PFSK-1 (cell line): ENCODE data around the gene TNKS2.

ENCODE experiments used
- FOXP2 ChIP-seq: optimal IDR thresholded peaks from 2 replicates; pipeline ENCODE3; 2011; ENCODE audit warnings: borderline replicate concordance, control low read depth, inconsistent platforms; ENCODE audit not compliant: insufficient read depth; ENCODE audit errors: extremely low read length, extremely low read depth
- POLR2AphosphoS5 ChIP-seq: IDR thresholded peaks from 2 replicates; pipeline ENCODE4 v1.6.1; 2012; ENCODE audit warnings: low read depth, mild to moderate bottlenecking, control low read depth, low read length, moderate library complexity
- SIN3A ChIP-seq: IDR thresholded peaks from 2 replicates; pipeline ENCODE4 v1.6.1; 2012; ENCODE audit warnings: mild to moderate bottlenecking, low read length, moderate library complexity, borderline replicate concordance; ENCODE audit not compliant: insufficient read depth
- TAF1 ChIP-seq: IDR thresholded peaks from 2 replicates; pipeline ENCODE4 v1.6.1; 2012; ENCODE audit warnings: low read length, control low read depth, borderline replicate concordance; ENCODE audit not compliant: insufficient read depth
- TF ChIP-seq, protein P1 (sequence below), 2 experiments: IDR thresholded peaks; 2 replicates each; pipeline versions ENCODE4 v1.6.1 to v1.8.0; 2011 to 2012; ENCODE audit warnings: low read depth in 2 of 2, low read length in 2 of 2, control low read depth in 1 of 2, inconsistent platforms in 1 of 2, mild to moderate bottlenecking in 1 of 2, moderate library complexity in 1 of 2; ENCODE audit not compliant: insufficient read depth in 1 of 2

The TNKS2 gene

DNA sequence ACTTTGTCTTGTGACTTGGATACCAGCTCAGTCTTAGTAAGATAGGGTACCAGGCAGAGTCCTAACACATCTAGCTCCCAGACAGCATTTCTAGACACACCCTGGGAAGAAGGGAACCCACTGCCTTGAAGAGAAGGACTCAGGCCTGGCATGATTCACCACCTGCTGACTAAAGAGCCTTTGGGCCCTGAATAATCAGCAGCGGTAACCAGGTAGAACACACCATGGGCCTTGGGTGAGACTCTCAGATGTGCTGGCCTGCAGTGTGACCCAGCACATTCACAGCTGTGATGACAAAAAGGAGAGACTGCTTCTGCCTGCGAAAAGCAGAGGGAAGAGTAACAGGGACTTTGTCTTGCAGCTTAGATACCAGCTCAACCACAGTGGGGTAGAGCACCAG lies 10.4 kb upstream of the TNKS2 start:
- no peak for TF ChIP-seq POLR2AphosphoS5
- no peak for TF ChIP-seq SIN3A
- TF ChIP-seq, protein P1, sequence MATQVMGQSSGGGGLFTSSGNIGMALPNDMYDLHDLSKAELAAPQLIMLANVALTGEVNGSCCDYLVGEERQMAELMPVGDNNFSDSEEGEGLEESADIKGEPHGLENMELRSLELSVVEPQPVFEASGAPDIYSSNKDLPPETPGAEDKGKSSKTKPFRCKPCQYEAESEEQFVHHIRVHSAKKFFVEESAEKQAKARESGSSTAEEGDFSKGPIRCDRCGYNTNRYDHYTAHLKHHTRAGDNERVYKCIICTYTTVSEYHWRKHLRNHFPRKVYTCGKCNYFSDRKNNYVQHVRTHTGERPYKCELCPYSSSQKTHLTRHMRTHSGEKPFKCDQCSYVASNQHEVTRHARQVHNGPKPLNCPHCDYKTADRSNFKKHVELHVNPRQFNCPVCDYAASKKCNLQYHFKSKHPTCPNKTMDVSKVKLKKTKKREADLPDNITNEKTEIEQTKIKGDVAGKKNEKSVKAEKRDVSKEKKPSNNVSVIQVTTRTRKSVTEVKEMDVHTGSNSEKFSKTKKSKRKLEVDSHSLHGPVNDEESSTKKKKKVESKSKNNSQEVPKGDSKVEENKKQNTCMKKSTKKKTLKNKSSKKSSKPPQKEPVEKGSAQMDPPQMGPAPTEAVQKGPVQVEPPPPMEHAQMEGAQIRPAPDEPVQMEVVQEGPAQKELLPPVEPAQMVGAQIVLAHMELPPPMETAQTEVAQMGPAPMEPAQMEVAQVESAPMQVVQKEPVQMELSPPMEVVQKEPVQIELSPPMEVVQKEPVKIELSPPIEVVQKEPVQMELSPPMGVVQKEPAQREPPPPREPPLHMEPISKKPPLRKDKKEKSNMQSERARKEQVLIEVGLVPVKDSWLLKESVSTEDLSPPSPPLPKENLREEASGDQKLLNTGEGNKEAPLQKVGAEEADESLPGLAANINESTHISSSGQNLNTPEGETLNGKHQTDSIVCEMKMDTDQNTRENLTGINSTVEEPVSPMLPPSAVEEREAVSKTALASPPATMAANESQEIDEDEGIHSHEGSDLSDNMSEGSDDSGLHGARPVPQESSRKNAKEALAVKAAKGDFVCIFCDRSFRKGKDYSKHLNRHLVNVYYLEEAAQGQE (IDR thresholded peaks at IDR 0.05; ENCODE audit: insufficient read depth in 1 of 2, low read depth in 2 of 2, low read length in 2 of 2), result no peak
- TF ChIP-seq TAF1, result no peak
- no peak for TF ChIP-seq FOXP2

DNA sequence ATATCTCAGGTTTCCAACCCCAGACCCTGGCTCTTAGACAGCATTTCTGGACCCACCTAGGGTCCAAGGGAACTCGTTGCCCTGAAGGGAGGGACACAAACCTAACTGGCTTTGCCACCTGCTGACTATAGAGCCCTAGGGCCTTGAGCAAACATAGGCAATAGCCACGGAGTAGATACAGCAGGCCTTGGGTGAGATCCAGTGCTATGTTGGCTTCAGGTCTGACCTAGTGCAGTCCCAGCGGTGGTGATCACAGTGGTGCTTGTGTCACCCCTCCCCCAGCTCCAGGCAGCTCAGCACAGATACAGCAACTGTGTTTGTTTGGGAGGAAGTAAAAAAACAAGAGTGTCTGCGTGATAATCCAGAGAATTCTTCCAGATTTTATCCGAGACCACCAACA lies 9.7 kb upstream of the TNKS2 start:
- no peak for TF ChIP-seq TAF1
- no peak for TF ChIP-seq FOXP2
- TF ChIP-seq, protein P1 (IDR thresholded peaks at IDR 0.05; ENCODE audit: insufficient read depth in 1 of 2, low read depth in 2 of 2, low read length in 2 of 2), result no peak
- no peak for TF ChIP-seq POLR2AphosphoS5
- no peak for TF ChIP-seq SIN3A

DNA sequence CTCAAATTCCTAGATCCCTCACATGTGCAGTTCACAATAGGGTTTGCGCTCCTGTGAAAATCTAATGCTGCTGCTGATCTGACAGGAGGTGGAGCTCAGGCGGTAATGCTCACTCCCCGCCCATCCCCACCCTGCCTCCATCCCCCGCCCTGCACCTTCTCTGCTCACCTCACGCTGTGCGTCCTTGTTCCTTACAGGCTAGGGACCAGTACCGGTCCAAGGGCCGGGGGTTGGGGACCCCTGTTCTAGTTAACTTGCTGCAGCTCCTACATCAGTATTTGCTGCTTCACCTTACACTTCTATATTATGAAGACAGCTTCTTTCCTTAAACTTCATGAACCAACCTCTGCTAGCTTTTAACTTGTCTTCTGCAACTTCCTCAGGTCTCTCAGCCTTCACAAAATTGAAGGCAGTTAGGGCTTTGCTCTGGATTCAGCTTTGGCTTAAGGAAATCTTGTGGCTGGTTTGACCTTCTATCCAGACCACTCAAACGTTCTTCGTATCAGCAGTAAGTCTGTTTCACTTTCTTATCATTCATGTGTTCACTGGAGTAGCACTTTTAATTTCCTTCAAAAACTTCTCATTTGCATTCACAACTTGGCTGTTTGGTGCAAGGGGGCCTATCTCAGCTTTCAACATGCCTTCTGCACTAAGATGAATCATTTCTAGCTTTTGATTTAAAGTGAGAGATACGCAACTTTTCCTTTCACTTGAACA lies 1.7 kb upstream of the TNKS2 start:
- TF ChIP-seq SIN3A (no peak), POLR2AphosphoS5 (no peak), TAF1 (no peak)
- TF ChIP-seq, protein P1 (IDR thresholded peaks at IDR 0.05; ENCODE audit: insufficient read depth in 1 of 2, low read depth in 2 of 2, low read length in 2 of 2), result no peak

DNA sequence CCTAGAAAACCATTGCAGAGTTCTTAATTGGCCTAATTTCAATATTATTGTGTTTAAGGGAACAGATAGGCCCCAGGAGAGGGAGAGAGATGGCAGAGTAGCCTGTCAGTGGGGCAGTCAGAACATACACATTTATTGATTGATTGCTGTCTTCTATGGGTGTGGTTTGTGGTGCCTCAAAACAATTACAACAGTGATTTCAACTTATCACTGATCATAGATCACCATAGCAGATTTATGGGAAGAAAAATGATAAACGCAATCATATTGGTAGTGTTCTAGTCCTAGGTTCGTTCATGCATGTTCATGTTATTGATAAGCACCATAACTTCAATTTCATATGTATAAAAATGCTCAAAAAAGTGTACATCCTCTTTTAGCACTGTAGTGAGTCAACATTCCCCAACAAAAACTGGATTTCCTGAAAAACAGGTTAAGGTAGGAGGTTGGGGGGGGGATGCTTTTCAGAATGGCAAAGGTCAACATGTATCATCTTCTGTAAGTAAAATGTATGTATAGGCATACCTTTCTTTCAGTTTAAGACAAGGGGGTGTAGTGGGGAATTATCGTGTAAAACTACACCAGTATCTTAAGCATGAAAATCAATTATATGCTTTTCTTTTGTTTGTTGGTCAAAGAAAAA lies 1.1 kb upstream of the TNKS2 start:
- TF ChIP-seq POLR2AphosphoS5, result no peak
- TF ChIP-seq TAF1, result no peak
- TF ChIP-seq, protein P1 (IDR thresholded peaks at IDR 0.05; ENCODE audit: insufficient read depth in 1 of 2, low read depth in 2 of 2, low read length in 2 of 2), result no peak
- no peak for TF ChIP-seq SIN3A
- TF ChIP-seq FOXP2, result no peak
